ENCODE measurements around the gene C11orf21.
A peak's percentile ranks its signal among the peaks of the same experiment; 100 is the strongest.

The C11orf21 gene

DNA sequence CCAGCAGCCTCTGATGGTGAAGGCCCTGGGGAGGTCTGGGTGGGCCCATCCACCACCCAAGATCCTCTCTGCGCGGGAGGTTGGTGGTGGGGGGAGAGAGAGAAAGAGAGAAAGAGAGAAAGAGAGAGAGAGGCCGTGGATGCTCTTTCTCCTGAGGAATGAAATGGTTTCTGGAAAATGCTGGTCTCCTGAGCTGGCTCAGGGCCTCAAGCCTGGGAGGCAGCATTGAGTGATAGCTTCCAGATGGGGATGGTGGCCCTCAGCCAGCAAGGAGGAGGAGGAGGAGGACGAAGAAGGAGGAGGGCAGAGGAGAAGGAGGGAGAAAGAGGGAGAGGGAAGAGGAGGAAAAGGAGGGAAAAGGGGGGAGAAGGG lies 4.7 kb upstream of the C11orf21 start:
- TF ChIP-seq, protein P1, sequence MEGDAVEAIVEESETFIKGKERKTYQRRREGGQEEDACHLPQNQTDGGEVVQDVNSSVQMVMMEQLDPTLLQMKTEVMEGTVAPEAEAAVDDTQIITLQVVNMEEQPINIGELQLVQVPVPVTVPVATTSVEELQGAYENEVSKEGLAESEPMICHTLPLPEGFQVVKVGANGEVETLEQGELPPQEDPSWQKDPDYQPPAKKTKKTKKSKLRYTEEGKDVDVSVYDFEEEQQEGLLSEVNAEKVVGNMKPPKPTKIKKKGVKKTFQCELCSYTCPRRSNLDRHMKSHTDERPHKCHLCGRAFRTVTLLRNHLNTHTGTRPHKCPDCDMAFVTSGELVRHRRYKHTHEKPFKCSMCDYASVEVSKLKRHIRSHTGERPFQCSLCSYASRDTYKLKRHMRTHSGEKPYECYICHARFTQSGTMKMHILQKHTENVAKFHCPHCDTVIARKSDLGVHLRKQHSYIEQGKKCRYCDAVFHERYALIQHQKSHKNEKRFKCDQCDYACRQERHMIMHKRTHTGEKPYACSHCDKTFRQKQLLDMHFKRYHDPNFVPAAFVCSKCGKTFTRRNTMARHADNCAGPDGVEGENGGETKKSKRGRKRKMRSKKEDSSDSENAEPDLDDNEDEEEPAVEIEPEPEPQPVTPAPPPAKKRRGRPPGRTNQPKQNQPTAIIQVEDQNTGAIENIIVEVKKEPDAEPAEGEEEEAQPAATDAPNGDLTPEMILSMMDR (IDR thresholded peaks at IDR 0.05; ENCODE audit: low read depth, low read length) = no peak
- peak overlapping the region; percentile 2 for H3K4me3 ChIP-seq (ENCODE audit: low read depth, low read length)

DNA sequence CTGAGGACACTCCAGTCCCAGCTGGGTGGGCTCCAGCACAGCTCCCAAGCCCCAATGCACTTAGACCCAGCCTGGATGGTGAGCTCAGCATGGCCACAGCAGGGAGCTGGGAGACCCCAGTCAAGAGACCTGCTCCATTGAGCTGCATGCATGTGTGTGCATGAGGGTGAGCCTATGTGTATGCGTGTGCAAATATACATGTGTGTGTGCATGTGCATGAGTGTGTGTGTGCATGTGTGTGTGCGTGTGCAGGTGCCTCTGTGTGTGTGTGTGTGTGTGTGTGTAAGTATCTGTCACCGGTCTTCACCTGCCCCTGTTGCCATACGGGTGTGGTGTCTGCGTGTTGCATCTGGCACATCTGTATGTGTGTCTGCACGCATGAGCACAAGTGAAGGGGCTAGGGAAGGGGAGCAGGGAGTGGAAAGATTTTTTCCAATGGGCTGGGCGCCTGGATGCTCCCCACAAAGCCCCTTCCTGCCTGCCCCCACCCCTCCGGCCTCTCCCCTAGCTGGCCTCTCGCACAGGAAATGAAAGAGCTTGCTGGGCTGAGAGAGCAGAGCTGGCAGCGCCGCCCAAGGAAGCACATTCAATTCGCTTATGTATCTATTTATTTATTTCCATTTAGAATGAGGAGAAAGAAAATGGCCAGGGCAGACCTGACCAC lies 4.2 kb upstream of the C11orf21 start:
- H3K4me3 ChIP-seq (ENCODE audit: low read depth, low read length) = peak overlapping the region; percentile 2
- TF ChIP-seq, protein P1 (IDR thresholded peaks at IDR 0.05; ENCODE audit: low read depth, low read length) = no peak

DNA sequence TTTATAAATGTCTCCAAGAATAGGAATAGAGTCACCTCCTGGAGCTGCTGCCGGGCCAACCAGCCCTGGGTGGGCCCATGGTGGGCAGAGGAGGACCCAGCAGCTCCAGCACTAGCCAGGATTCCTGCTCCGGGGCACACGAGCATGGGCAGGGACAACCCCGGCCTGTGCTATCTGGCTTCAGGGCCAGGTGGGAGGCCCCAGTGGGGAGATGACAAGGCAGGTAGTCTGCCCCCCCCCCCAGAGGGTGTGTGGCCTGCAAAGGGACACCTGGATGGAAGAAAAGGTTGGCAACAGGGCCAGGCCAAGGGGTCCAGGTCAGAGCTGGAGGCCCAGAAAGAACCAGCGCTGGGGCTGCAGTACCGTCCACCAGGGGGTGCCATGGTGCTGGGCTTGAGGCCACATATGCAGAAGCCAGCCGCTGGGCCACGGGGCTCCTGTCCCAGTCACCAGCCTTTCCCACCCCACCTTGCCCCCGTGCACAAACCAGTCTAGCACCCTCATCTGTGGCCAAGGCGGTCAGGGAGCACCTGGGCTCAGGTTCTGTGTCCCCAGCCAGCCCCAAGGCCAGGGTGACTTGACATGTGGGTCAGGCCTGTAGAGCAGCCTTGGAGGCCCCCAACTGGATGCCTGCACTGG lies 3.5 kb upstream of the C11orf21 start:
- no peak overlapping the region for H3K4me3 ChIP-seq (ENCODE audit: low read depth, low read length)
- TF ChIP-seq, protein P1 (IDR thresholded peaks at IDR 0.05; ENCODE audit: low read depth, low read length) = peak; percentile 93

DNA sequence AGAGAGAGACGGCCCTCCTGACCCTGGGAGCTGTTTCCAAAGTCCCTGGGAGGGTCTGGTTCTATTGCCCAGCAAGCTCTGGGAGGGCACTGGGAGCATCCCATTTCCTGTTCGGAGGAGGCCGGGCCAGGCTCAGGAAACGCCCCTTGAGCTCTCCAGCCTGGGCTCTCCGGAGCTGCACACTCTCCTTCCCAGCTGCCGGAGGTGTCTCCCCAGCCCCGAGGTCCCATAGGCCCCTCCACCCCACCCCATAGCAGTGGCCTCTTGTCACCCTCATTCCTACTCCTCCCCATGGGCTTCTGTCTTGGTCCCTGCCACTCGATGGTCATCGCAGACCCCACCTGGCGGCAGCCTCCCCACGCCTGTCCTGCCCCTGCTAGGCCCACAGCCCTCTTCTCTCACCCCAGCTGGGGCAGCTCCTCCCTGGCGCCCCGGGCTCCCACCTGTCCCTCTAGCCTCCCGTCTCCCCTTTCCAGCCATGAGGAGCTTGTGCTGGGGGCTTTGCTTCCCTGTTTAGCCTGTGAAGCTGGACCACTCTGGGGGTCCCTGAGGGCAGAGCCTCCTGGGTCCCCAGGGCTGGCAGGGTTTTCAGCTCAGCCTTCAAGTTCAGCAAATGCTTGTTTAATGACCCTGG lies 2.9 kb upstream of the C11orf21 start:
- no peak overlapping the region for H3K4me3 ChIP-seq (ENCODE audit: low read depth, low read length)
- TF ChIP-seq, protein P1 (IDR thresholded peaks at IDR 0.05; ENCODE audit: low read depth, low read length) = no peak

DNA sequence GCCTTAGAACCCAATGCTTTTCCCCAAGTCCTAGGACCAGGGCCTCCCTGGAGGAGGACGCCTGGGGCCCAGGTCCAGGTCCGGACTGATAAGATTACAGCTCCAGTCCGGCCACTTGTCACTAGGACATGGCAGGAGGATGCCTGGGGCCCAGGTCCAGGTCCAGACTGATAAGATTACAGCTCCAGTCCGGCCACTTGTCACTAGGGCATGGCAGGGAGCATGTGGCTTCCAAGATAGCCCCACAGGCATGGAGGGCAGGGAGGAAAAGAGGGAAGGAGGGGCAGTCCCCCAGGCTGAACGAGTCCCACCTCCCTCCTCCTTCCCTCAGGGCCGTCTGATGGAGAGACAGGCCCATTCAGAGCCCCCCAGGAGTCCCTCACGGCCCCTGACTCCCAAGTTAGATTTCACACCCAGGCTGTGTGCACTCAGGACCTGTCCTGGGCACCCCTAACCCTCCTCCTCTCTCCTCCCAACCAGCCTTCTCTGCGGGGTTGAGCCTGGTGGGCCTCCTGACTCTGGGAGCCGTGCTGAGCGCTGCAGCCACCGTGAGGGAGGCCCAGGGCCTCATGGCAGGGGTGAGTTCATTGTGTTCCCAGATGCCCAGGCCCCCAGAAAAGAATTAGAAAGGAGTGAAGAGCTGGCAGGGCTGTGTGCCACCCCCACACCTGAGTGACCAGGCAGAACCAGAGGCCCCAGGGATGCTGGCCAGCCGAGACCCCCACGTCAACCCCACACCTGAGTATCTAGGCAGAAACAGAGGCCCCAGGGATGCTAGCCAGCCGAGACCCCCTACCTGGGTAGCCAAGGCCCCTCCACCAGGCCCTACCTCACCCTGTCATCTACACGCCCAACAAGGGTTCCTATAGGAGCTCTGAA lies 2.1 kb upstream of the C11orf21 start:
- no peak overlapping the region for H3K4me3 ChIP-seq (ENCODE audit: low read depth, low read length)
- TF ChIP-seq, protein P1 (IDR thresholded peaks at IDR 0.05; ENCODE audit: low read depth, low read length) = no peak

DNA sequence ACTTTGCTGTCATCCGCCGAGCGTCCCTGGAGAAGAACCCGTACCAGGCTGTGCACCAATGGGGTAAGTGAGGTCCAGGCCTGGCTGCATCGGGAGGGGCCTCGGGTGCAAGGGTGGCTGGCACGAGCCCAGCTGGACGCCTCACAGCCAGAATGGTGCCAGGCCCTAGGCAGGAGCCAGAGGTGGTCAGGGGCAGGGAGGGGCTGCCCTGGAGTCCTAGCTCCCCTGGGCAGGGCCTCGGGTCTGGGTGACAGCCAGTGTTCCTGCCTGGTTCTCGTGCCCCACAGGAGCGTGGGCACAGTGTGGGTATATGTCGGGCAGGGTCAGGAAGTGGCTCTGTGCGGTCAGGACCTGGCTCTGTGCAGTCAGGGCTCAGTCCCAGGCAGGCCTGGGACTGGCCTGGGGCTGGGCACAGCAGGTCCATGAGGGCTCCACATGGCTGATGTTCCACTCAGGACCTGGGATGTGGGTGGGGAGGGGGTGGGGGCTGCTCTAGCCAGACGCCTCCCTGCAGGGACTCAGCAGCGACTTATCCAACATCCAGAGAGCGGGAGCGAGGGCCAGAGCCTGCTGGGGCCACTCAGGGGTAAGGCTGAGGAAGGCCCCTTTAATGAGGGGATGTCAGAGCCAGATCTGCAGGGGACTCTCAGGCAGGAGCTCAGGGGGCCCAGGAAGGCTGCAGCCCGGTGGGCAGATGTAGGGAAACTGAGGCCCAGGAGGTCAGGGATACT lies 1.3 kb upstream of the C11orf21 start:
- no peak overlapping the region for H3K4me3 ChIP-seq (ENCODE audit: low read depth, low read length)
- TF ChIP-seq, protein P1 (IDR thresholded peaks at IDR 0.05; ENCODE audit: low read depth, low read length) = no peak
